Right lobe of liver (tissue), 6 donors: ENCODE results near the gene PRKACA. TPM values are rescaled to one million over a fixed set of nuclear protein-coding genes. Genes with fewer than 3 reads are reported as not detected.

Experiments
- ATAC-seq, 4 donors: fragments of 200-7000 bp; cut with Tn5 transposase; one replicate each; pipeline ENCODE4 v1.9.1; 2020; ENCODE audit warnings: mild to moderate bottlenecking in 4 of 4, moderate library complexity in 4 of 4
- DNase-seq, 3 donors: peaks; one replicate each; pipeline ENCODE4 v3.0.0-alpha.2; 2020
- H3K27ac ChIP-seq, 3 donors: fragments of 200-600 bp; one replicate each; pipeline ENCODE4 v1.8.0; 2022
- H3K27me3 ChIP-seq, 2 donors: fragments of 200-600 bp; one replicate each; pipeline ENCODE4 v1.8.0; 2022
- H3K36me3 ChIP-seq, 4 donors: fragments of 200-600 bp; sonication (generic) in 1 of 4; one replicate each; pipeline versions ENCODE4 v1.5.1 to v1.8.0; 2017 to 2022; ENCODE audit warnings: control low read depth in 1 of 4
- H3K4me1 ChIP-seq, 4 donors: fragments of 200-600 bp; sonication (generic) in 1 of 4; one replicate each; pipeline versions ENCODE4 v1.5.1 to v1.8.0; 2017 to 2022; ENCODE audit warnings: control low read depth in 1 of 4
- H3K4me3 ChIP-seq, 3 donors: fragments of 200-600 bp; one replicate each; pipeline ENCODE4 v1.8.0; 2022
- H3K9me3 ChIP-seq, 4 donors: fragments of 200-600 bp; sonication (generic) in 1 of 4; one replicate each; pipeline versions ENCODE4 v1.5.1 to v1.8.0; 2017 to 2022; ENCODE audit warnings: control low read depth in 1 of 4
- CTCF ChIP-seq, 4 donors: fragments of 200-600 bp in 3 of 4; fragments of 450-650 bp in 1 of 4; IDR thresholded peaks; one replicate each; pipeline versions ENCODE4 v1.5.1 to v1.8.0; 2016 to 2022; ENCODE audit warnings: antibody characterized with exemption in 4 of 4, mild to moderate bottlenecking in 2 of 4
- POLR2A ChIP-seq: fragments of 450-650 bp; IDR thresholded peaks from one replicate; pipeline ENCODE4 v1.6.1; 2017; ENCODE audit warnings: antibody characterized with exemption, mild to moderate bottlenecking
- WGBS: methylation state at CpG from one replicate; pipeline ENCODE4 v1.1.6; 2018; ENCODE audit warnings: low coverage, low lambda C conversion rate; ENCODE audit not compliant: insufficient coverage; ENCODE audit errors: missing lambda C conversion rate; 5-methylcytosine and 5-hydroxymethylcytosine counted together
- intact Hi-C, 2 donors: fragments of 100-400 bp; cut with DNase I; formaldehyde crosslinking; loops; one replicate each; pipeline versions ENCODE4 v1.11.2 to v1.14.1; 2022
- total RNA-seq, 6 experiments: library from RNA; depleted of rRNA in 2 of 6; stranded (reverse); fragments of >200 nt in 2 of 6; fragmentation: NEBNext Ultra II Directional in 3 of 6; extraction: Animal tissue kit (Norgen Biotek cat#: 25700) in 3 of 6; gene quantifications; one replicate each; pipeline versions ENCODE4 v1.1.0 to v1.2.4, GENCODE V29; 2016 to 2023
- donor health status: DM: no; HTN: yes; CAD: no.
- donor health status: DM: no; HTN: no; CAD: no.
- donor health status: DM: no; HTN: no; CAD: no.
- donor health status: DM: no; HTN: yes; CAD: no.
- donor health status: DM: no; HTN: yes; CAD: no.

The PRKACA gene
- total RNA-seq, 6 experiments from 2014 or later, result 54.8 to 87.5 (median 63.1) TPM

GRCh38 chr19:14055396-14055795 lies 62.2 kb downstream of the PRKACA start:
- no peak for DNase-seq
- no peak overlapping the region for H3K4me3 ChIP-seq
- peaks cover 0 to 15% (median 6%) of the 10 kb centered on the region in 4 donors for H3K4me1 ChIP-seq
- no peaks in the 10 kb centered on the region for H3K9me3 ChIP-seq
- no peak overlapping the region for H3K27ac ChIP-seq
- intact Hi-C loops, result loop anchor here in 1 of 2 donors (10.0 kb wide), 1 partner anchor 171 kb away; no protein-coding TSS in a partner anchor
- H3K36me3 ChIP-seq, result peaks cover 0 to 13% (median 5%) of the 10 kb centered on the region in 4 donors
- ATAC-seq, result no peak
- WGBS, result 80% methylated on average over 1 of the region's 3 CpGs
- H3K27me3 ChIP-seq, result no peaks in the 10 kb centered on the region
- no peak for TF ChIP-seq CTCF (IDR thresholded peaks at IDR 0.05)

GRCh38 chr19:14054721-14055120 lies 62.8 kb downstream of the PRKACA start:
- DNase-seq (no peak), ATAC-seq (no peak)
- intact Hi-C loops, result loop anchor here in 1 of 2 donors (10.0 kb wide), 1 partner anchor 170 kb away; no protein-coding TSS in a partner anchor
- Histone ChIP-seq H3K27ac (no peak overlapping the region), H3K27me3 (no peaks in the 10 kb centered on the region), H3K9me3 (no peaks in the 10 kb centered on the region), H3K36me3 (peaks cover 0 to 13% (median 5%) of the 10 kb centered on the region in 4 donors), H3K4me1 (peaks cover 0 to 8% (median 3%) of the 10 kb centered on the region in 4 donors), H3K4me3 (no peak overlapping the region)
- TF ChIP-seq CTCF (IDR thresholded peaks at IDR 0.05) (no peak), POLR2A (no peak)
- WGBS, result 63% methylated on average over 8 of the region's 11 CpGs

GRCh38 chr19:14054099-14054498 lies 63.5 kb downstream of the PRKACA start:
- ATAC-seq (no peak), DNase-seq (no peak)
- WGBS, result 89% methylated on average over 6 of the region's 6 CpGs
- no peaks in the 10 kb centered on the region for H3K9me3 ChIP-seq
- TF ChIP-seq POLR2A (no peak), CTCF (IDR thresholded peaks at IDR 0.05) (no peak)
- H3K27me3 ChIP-seq, result no peaks in the 10 kb centered on the region
- intact Hi-C loops, result loop anchor here in 1 of 2 donors (10.0 kb wide), 1 partner anchor 169 kb away; no protein-coding TSS in a partner anchor
- H3K36me3 ChIP-seq, result peaks cover 0 to 13% (median 5%) of the 10 kb centered on the region in 4 donors
- peaks cover 0 to 3% (median 1%) of the 10 kb centered on the region in 4 donors for H3K4me1 ChIP-seq
- H3K27ac ChIP-seq, result no peak overlapping the region
- no peak overlapping the region for H3K4me3 ChIP-seq

GRCh38 chr19:14053500-14053899 lies 64.1 kb downstream of the PRKACA start:
- WGBS, result no CpG with 5 or more reads among the region's 11 CpGs

More at GRCh38 chr19:14053500-14053899, 64.1 kb downstream of the PRKACA start:
- no peaks in the 10 kb centered on the region for H3K4me1 ChIP-seq
- H3K9me3 ChIP-seq, result no peaks in the 10 kb centered on the region
- H3K36me3 ChIP-seq, result peaks cover 0 to 13% (median 5%) of the 10 kb centered on the region in 4 donors
- intact Hi-C loops, result loop anchor here in 1 of 2 donors (10.0 kb wide), 1 partner anchor 169 kb away; no protein-coding TSS in a partner anchor
- H3K27ac ChIP-seq, result no peak overlapping the region
- no peak overlapping the region for H3K4me3 ChIP-seq
- no peaks in the 10 kb centered on the region for H3K27me3 ChIP-seq
- DNase-seq, result no peak
- ATAC-seq, result peak in 1 of 4 donors; percentile 4
- TF ChIP-seq POLR2A (no peak), CTCF (IDR thresholded peaks at IDR 0.05) (no peak)
